BJ (cell line): ENCODE results near the gene CHRDL1. TPM values are rescaled to one million over a fixed set of nuclear protein-coding genes. Genes with fewer than 3 reads are reported as not detected.

Experiments used
- CTCF ChIA-PET: fragments of 350-600 bp; formaldehyde crosslinking; extraction: SDS; loops from one replicate; lab custom pipeline; 2021; ENCODE audit warnings: antibody characterized with exemption, inconsistent platforms; lab: Yijun Ruan, JAX
- POLR2A ChIA-PET: fragments of 300-600 bp; sonication (Branson Sonifier 250); formaldehyde crosslinking; extraction: SDS; loops from one replicate; lab custom pipeline; 2021; ENCODE audit warnings: antibody characterized with exemption; lab: Charles Lee
- DNase-seq: peaks from one replicate; pipeline ENCODE4 v3.0.0-alpha.2; 2011; ENCODE audit warnings: low read depth
- H3K27me3 ChIP-seq: 2 replicates; pipeline ENCODE4 v1.6.0; 2011; ENCODE audit warnings: low read length; ENCODE audit not compliant: control insufficient read depth, insufficient read depth
- H3K36me3 ChIP-seq: 2 replicates; pipeline ENCODE4 v1.5.1; 2011; ENCODE audit warnings: low read length; ENCODE audit not compliant: control insufficient read depth, insufficient read depth
- H3K4me3 ChIP-seq: 2 replicates; pipeline ENCODE4 v1.5.1; 2011; ENCODE audit warnings: low read depth, mild to moderate bottlenecking, control low read depth, low read length
- CTCF ChIP-seq: IDR thresholded peaks from 2 replicates; pipeline ENCODE4 v1.5.1; 2011; ENCODE audit warnings: low read depth, mild to moderate bottlenecking, control low read depth, inconsistent platforms, low read length, moderate library complexity; ENCODE audit not compliant: insufficient read depth
- polyA plus RNA-seq: library from polyadenylated mRNA; depleted of rRNA; stranded (reverse); fragments of >200 nt; gene quantifications from 2 replicates; pipeline ENCODE4 v1.2.3, GENCODE V29; 2011

CHRDL1 gene
- polyA plus RNA-seq, 1 experiment = 4.3 TPM

- no peaks in the 10 kb centered on the region for H3K36me3 ChIP-seq
- no peak for DNase-seq
- no peaks in the 10 kb centered on the region for H3K27me3 ChIP-seq
- no peak overlapping the region for H3K4me3 ChIP-seq
- ChIA-PET POLR2A (no interaction called here), CTCF (no interaction called here)
- TF ChIP-seq CTCF = no peak
Observed at GRCh38 chrX:110646386-110646785, 149.2 kb downstream of the CHRDL1 start.
